Measurements from ENCODE around the gene METTL25.

GRCh38 chr12:82522762-82523161 is 164.4 kb downstream of the METTL25 start:
- TF ChIP-seq CTCF (IDR thresholded peaks at IDR 0.05; ENCODE audit: insufficient read depth, low read length, poor library complexity, severe bottlenecking): no peak
- TF ChIP-seq EZH2phosphoT487 (conservative IDR thresholded peaks at IDR 0.05; ENCODE audit: low read length): no peak
